Fibroblast of pulmonary artery (primary cell): ENCODE results near the gene GSX1.
"Not testable (repeated sequence)": the region's sequence is repeated elsewhere in the genome, so short reads cannot be mapped to it uniquely, and the experiment has no call there.

Experiments used
- DNase-seq: peaks from one replicate; pipeline ENCODE4 v3.0.0-alpha.2; 2010; ENCODE audit warnings: low read depth
- H3K4me3 ChIP-seq: replicated peaks from 2 replicates; pipeline ENCODE4 v1.5.1; 2011; ENCODE audit warnings: low read depth, mild to moderate bottlenecking, control low read depth, low read length, moderate library complexity
- TF ChIP-seq, protein P1 (sequence below): IDR thresholded peaks from 2 replicates; pipeline ENCODE4 v1.5.1; 2011; ENCODE audit warnings: mild to moderate bottlenecking, control low read depth, low read length, inconsistent platforms; ENCODE audit errors: missing control alignments

Gene GSX1

DNA sequence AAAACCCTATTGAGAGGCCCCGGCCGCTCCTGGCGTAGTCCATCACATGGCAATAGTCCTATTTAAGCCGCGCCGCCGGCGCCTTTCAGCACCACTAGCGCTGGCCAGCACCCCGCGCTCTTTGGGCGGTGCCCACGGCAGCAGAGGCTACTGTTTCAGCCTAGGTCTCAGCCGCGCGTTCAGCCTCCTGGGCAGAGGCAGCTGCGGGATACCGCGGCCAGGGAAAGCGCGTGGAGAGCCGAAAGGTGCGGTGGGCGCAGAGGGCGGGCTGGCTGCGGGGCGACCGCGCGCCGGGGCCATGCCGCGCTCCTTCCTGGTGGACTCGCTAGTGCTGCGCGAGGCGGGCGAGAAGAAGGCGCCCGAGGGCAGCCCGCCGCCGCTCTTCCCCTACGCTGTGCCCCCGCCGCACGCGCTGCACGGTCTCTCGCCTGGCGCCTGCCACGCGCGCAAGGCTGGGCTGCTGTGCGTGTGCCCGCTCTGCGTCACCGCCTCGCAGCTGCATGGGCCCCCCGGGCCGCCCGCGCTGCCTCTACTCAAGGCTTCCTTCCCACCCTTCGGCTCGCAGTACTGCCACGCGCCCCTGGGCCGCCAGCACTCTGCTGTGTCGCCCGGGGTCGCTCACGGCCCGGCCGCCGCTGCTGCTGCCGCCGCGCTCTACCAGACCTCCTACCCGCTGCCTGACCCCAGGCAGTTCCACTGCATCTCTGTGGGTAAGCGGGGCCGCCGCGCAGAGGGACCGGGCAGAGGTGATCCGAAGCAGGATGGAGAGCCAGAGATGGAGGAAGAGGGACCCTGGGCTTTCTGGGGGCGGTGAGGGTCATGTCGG, at the start of gene GSX1:
Gene GSX1, plus strand, starts transcription at position 91 of the 826 bp plus-strand sequence. Its CDS starts 208 bp downstream, at position 299.
- no peak within 1 kb of the TSS for H3K4me3 ChIP-seq
- peak; percentile 79 for DNase-seq
- TF ChIP-seq, protein P1, sequence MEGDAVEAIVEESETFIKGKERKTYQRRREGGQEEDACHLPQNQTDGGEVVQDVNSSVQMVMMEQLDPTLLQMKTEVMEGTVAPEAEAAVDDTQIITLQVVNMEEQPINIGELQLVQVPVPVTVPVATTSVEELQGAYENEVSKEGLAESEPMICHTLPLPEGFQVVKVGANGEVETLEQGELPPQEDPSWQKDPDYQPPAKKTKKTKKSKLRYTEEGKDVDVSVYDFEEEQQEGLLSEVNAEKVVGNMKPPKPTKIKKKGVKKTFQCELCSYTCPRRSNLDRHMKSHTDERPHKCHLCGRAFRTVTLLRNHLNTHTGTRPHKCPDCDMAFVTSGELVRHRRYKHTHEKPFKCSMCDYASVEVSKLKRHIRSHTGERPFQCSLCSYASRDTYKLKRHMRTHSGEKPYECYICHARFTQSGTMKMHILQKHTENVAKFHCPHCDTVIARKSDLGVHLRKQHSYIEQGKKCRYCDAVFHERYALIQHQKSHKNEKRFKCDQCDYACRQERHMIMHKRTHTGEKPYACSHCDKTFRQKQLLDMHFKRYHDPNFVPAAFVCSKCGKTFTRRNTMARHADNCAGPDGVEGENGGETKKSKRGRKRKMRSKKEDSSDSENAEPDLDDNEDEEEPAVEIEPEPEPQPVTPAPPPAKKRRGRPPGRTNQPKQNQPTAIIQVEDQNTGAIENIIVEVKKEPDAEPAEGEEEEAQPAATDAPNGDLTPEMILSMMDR = no peak

GRCh38 chr13:27744801-27745200, 47.5 kb upstream of the GSX1 start:
- TF ChIP-seq, protein P1 = no peak
- DNase-seq = no peak
- H3K4me3 ChIP-seq = no peak overlapping the region

GRCh38 chr13:27745301-27745700, 47.0 kb upstream of the GSX1 start:
- no peak for DNase-seq
- TF ChIP-seq, protein P1 = no peak
- H3K4me3 ChIP-seq = no peak overlapping the region

GRCh38 chr13:27748143-27748542, 44.1 kb upstream of the GSX1 start:
- H3K4me3 ChIP-seq, DNase-seq: not testable (repeated sequence)

- TF ChIP-seq, protein P1 = no peak
- no peak for DNase-seq
- no peak overlapping the region for H3K4me3 ChIP-seq
These were observed 40.2 kb upstream of the GSX1 start for GRCh38 chr13:27751953-27752532.

DNA sequence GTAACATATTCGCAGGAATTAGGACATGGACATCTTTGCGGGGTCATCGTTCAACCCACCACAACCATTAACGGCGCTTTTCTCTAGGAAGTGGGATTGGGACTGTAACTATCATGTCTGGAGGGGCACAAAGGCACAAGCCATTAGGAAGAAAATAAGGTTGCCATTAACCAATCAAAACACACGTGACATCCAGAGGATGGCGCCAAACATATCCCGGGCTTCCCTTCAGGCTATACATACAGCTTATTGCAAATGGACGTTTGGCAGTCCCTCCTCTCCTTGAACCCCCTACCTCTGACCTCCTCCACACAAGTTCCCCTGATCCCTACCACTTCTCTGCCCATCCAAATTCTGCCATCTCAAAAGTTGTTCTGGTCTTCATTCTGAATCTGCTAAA, 26.6 kb upstream of the GSX1 start:
- DNase-seq = no peak
- TF ChIP-seq, protein P1 = no peak
- H3K4me3 ChIP-seq = no peak overlapping the region

- TF ChIP-seq, protein P1 = peak; percentile 51
- no peak overlapping the region for H3K4me3 ChIP-seq
- peak; percentile 23 for DNase-seq
These were observed 21.5 kb upstream of the GSX1 start for GRCh38 chr13:27770809-27771208.
